AG08396 (cell line): ENCODE data around the gene HOXA6.

Experiments used
- DNase-seq: peaks from one replicate; pipeline ENCODE4 v3.0.0; 2012; ENCODE audit warnings: low spot score, mixed read lengths

Gene HOXA6

DNA sequence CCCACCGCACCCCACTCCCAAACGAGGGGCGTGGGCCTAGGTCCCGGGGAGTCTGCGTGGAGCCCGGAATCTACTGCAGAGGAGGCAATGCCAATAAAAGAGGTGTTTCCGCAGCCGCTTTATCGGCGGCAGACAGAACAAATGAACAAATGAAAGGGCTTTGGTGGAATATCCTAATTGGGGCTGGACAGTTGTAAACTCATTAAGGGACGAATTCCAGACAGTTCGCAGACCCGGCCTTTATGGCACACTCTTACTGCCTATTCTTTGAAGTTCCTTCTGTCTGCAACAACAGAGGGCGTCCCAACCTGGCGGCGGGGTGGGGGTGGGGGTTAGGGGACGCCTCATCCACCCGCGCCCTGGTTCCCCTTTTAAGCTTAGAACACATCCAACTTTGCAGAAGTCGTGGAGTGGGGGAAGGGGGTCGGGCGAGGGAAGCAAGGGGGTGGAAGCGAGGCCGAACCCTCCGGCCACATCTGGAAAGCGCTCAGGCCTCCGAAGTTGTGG, 13.7 kb upstream of the HOXA6 start:
- DNase-seq = no peak

DNA sequence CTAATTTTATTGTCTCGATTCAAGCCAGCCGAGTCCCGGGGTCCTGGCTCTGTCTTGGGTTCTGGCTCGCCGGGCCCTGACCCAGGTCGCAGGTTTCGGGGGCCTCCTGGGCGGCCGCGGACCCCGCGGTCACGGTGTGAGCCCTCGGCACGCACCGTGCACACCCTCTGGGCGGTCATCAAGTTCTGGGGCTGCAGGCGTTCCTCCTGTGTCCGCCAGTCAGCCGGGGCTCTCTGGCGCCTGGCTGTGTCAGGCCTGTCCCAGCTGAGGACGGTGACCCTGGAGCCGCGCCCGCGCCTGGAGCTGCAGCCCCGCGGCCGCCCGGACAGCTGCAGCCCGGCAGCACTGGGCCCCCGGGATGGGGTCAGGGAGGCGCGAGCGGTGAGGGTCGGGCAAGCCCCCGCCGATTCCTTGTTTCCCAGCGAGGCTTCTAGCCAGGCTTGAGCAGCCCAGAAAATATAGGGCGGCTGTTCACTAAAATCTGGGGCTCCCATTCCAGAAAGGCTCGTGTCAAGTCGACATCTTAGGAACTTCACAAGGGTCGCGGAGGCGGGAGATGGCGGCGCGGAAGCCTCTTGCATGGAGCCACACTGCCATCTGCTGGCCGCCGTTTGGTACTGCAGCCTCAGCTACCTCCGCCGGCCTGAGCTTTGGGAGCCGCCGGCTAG, 13.1 kb upstream of the HOXA6 start:
- peak; percentile 92 for DNase-seq

DNA sequence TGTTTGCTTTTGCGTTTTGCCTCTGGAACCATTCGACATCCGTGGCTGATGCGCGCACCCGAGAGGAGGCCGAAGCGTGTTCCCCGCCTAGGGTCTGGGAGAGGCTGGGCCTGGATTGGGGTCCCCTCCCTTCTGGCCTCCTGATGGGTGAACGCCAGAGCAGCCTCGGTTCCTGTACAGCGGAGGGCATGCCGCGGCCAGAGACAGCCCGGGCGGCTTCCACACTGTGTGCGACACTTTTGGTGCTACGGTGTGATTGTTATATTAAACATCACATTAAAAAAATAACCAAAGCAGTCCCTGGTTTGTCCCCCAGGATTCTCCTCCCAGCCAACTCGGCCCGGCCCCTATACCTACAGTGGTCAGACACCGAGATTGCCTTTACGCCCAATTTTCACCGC, 12.6 kb upstream of the HOXA6 start:
- no peak for DNase-seq

DNA sequence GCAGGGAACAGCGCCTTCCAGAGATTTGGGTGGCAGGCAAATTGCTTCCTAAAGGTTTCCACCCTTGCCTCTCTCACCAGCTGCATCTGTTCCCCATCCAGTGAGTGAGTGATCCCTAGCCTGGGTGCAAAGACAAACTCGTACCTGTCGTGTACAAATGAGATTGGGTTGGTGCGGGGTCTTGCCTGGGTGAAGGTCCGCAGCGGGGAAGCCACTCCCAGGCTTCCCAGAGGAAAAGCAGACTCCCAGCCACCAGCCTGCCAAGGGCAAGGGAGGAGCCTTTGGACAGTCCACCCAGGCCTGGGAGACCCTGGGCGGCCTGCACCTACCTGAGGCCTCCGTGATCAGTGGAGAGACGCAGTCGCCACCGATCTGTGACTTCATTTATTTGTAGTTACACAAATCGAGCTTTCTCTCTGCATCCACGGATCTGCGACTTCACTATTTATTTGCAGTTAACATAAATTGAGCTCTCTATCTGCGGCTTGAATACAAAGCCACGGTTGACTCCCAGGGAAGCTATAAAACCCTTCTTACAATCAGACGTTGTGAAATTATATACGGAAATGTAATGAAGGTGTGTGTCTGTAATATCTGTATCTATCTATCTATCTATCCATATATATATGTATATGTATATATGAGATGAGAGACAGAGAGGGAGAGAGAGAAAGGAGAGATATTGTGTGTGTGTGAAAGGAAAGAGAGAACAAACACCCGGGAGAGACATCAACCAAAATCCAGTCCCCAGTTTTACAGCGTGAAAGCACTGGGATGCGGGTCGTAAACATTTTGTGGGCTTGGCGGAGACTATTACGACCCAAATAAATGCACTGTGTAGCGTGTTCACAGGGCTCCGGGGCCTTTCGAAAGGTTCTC, 11.9 kb upstream of the HOXA6 start:
- no peak for DNase-seq

DNA sequence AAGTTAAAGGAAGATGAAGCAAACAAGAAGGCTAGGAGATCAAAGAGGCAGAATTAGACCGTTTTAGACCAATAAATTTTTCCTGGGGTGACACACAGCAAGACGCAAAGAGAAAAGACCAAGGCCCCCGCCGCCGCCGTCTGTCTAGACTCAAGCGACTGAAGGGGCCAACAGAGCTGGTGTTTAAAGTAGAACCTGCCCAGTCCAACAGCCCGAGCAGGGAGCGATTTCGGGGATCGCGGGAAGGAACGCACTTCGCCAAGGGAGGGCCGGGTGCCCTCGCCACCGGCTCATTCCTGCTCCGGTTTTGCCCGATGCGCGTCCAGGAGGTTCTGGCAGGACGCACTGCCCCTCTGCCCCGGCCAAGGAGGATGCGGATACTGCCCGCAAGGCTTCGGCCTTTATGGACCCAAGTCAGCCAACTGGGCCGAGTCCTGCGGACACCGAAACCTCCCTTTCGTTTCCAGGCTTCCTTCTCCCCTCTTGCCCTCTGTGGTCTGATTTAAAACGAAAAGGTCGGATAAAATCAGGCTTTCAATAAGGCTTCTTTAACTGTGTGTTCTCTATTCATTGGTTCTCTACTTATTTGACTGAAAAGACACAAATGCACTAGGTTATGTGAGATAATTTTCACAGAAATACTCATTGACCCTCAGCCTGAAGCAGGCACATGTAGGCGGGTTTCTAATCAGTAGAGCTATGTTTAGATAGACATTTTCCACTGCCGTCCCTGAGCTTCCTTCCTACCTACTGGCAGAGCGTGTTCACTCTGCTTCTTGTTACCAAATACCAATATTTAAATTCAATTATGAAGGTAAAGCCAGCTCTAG, 11.1 kb upstream of the HOXA6 start:
- DNase-seq = no peak

DNA sequence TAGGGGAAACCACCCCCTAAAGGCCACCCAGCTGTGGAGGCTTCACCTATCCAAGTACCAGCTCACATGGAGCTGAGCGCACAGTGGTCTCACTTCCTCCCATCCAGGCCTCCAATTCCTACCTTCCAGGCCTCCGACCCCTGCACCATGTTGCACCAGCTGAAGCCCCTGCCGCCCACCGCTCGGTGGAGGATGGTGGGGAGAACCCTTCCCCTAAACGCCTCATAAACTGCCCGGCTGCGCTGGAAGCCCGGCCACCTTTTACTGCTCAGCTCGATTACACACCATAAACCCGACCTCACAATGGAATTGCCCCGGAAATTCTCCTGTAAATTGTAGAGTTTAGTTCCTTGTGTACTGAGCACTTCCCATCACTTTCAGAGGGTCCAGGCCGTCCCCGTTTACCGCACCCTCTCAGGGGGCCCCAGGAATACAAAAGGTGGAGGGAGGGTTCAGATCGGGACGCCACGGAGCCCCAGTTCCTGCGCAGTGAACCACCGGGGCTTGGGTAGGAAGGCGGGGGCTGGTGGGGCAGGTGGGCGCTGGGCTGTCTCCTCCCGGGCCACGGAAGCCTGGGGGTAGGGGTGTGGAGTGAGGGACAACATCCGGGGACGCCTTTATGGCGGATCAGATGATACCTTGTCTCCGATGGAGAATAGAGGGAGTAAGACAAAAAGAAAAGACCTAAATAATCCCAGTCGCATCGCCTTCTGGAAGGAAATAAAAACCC, 10.3 kb upstream of the HOXA6 start:
- DNase-seq = no peak

DNA sequence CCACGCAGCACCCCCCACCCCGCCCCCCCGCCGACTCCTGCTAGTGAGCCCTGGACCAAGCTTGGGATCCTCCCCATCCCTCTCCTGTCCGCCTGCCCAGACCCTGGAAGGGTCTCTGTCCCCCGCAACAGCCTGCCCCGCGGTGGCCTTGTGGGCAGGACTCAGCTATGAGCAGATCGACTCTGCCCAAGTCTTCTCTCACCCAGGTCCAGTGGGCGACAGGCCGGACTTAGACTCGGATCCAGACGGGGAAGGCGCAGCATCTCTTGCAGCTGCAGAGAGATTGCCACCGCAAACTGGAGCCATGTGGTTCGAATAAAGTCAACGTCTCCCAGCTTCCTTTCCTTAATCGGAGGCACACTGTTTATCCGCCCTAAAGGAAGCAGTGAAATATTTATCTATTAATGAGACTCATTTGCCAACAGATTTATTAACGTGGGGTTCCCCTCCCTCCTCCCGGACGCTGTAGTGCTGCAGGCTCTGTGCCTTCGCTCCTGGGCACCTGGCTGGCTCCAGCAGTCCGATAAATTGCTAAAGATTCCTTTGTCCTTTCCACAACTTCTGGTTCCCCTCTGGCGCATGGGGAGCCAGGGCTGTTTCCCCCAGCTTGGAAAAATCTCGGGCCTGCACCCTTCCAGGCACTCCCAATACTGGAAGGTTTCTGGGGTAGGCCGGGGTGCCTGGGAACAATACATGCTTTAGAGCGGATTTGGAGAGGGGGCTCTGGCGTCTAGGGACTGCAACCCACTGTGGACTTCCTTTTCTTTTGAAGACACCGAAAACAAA, 9.5 kb upstream of the HOXA6 start:
- DNase-seq = no peak

DNA sequence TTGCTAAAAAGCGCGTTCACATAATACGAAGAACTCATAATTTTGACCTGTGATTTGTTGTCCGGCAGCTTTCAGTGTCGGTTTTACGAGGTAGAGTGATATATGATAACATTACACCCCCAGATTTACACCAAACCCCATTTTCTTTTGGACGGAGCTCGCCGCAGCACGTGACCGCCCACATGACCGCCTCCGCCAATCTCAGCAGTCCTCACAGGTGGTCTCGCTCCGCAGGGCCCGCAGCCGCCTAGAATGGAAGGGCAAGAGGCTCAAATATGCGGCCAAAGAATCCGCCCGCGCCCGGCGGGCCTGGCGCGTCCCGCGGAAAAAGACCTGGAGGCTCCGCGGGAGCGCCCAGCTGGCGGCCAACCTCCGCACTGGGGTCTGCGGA, 8.9 kb upstream of the HOXA6 start, which contains the start of gene HOXA7:
Gene HOXA7, minus strand, starts transcription at position 168 of the 391 bp plus-strand sequence. Its CDS starts 130 bp downstream, at position 38.
- DNase-seq = peak; percentile 90

DNA sequence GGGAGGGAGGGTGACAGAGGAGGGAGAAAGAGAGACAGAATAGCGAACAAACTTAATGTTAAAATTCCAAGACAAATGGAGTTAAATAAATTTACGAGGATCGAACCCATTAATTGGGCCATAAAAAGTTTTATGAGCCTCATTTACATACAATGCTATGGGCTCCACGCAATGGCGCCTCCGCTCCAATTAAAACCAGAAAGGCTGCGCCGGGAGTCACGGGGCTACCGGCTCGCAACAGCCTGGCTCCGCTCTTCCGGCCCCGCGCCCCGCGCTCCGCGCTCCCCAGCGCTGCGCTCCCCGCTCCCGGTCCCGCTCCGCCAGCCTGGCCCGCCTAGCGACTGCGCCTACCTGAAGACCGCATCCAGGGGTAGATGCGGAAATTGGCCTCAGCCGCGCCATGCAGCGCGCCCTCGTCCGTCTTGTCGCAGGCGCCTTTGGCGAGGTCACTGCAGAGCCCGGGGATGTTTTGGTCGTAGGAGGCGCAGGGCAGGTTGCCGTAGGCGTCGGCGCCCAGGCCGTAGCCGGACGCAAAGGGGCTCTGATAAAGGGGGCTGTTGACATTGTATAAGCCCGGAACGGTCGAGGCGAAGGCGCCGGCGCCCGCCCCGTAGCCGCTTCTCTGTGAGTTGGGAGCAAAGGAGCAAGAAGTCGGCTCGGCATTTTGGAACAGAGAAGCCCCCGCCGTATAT, 8.4 kb upstream of the HOXA6 start:
- DNase-seq = peak; percentile 63

DNA sequence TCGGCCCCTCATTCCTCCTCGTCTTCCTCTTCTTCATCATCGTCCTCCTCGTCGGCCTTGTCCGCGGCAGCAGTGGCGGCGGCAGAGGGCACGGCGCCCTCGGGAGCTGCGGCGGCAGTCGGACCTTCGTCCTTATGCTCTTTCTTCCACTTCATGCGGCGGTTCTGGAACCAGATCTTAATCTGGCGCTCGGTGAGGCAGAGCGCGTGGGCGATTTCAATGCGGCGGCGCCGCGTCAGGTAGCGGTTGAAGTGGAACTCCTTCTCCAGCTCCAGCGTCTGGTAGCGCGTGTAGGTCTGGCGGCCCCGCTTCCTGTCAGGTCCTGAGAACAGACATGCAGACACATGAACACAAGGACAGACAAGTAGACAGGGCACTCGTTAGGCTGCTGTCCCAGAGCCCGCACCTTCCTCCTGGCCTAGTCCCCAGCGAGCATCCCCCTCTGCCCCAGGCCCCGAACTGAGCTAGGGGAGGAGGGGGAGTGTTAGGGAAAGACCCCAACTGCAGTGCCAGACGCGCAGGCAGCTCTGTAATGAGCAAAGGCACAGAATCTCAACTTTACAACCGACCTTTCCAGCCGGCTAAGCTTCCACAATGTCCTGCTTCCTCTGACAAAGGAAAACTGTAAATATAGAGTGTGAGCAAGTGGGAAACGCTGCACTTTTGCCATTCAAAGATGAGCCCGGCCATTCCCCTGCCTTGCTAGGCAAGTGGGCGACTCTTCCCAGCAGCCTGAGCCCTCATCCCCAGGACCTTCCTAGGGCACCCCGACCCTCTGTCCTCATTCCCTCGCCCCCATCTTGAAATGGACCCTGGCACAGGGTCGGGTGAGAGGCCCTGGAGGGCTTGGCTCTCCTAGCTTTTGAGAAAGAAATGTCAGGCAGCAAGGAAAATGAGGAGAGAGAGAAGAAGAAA, 7.6 kb upstream of the HOXA6 start:
- DNase-seq = no peak

DNA sequence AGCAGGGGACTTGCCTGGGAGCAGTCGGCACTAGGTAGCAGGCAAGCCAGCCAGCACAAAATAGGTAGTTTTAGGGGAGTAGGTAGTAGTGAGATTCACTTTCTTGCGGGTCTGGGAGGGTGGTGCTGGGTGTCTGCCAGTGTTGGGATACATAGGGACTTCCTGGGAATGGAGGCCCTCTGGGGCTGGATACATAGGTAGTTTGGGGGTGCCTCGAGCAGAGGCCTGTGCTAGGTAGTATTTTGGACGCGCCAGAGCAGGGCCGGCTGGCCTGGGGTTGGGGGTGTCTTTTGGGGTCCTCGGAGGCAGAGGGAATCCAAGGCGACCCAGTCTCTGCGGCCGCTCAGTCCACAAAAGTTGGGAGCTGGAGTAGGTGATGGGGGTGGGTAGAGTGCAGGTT, 6.8 kb upstream of the HOXA6 start:
- DNase-seq = no peak

DNA sequence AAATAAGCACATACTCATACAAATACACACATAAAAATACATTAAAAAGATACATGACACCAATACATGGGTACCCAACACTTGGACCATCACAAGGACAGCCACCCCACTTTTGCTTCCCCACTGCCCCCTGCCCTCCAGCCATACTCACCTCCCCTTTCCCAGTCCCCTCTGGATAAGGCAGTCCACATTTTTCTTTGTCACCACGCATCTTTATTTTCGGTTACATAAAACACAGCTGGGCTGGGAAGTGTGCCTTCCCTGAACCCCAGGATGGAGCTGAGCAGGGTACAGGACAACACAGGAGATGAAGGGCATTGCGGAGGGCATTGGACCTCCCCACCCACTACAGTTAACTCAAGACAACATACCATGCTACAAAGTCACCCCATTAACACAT, 6.0 kb upstream of the HOXA6 start:
- no peak for DNase-seq

DNA sequence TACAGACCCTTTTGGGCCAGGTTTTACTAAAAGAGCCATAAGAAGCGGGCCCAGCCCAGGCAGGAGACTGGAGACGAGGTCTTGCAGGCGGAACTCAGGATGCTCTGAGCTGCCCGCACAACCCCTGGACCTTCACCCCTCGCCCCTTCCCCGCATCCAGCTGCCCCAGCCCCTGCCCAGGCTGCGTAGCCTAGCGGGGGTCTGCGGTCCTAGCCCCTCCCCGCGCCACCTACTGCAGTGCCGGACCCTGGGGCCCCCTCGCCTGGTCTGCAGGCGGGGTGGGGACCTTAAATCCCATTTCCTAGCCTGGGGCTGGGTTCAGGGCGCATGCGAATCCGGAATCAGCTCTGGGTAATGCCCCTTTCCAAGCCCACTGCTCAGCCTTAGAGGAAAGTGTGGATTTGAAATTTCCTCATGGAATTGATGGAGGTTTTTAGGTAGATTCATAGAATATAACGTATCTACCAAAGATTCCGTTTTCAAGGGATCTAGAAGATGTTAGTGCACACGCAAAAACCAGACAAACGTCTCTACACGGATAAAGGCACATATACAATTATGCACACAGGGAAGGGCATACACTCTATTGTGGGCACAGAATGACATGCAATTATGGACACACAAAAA, 5.4 kb upstream of the HOXA6 start:
- DNase-seq = no peak

DNA sequence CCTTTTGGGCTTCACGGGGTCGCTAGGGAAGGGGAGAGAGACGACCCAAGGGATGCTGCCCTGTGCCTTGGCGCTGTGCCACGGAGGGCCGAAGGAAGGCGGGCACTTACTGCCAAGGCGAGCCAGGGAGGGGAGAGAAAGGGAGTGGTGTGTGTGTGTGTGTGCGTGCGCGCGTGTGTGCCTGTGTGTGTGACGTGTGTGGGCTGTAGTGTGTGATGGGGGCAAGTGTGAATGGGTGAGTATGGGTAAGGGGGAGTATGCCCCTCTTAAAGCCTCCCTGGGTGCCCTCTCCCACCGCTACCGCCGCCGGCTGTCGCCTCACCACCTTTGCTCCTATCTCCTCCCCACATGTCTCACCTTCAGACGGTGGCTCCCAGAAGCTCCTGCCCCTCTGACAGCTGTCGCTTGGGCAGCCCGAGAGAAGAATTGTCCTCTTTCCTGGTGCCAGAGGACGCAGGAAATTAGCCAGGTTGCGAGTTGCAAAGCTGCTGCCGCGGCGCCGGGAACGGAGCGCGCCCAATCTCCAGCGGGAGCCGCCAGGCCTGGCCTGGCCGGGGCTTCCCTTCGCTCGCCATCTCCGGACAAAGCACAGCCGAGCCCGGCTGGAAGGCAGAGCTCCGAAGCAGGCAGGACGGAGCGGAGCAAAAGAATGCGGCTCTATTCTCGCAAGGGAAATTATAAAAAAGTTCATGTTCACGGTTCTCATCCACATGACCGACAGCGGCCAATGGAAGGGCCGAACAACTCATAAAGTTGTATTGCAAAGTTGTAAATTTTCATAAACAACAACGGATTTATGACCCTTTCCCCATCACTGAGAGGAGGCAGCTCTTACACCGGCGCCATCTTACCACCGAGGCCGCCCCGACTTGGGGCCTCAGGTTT, 4.6 kb upstream of the HOXA6 start, which contains the start of gene HOXA3:
Gene HOXA3, minus strand, starts transcription at position 653 of the 885 bp plus-strand sequence. CDS start 41,943 bp downstream, outside the sequence.
- DNase-seq = peak; percentile 69

DNA sequence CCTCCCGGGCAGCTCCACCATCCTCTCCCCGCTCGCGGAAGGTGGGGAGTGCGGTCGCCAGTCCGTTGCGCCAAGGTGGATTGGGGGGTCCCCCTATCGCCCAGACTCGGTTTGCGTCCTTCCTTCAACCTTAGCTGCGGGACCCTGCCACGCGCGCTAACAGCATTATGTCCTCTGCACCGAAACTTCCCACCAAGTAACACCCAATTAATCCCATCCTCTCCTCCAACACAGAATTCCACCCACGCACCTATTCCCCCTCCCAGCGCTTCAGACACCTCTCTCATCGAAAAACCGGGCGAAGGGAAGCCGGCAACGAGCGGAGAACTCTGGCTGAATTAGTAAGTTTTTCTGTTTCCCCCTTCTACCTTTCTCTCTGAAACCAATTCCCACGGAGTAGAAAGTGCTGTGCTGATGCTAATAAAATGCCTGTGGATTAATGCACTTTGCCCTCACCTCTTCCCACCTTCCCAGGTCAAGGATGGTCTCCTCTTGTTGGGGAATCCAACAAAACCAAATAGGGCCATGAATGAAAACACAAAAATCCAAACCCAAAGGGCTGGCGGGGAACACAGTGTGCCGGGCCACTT, 3.9 kb upstream of the HOXA6 start:
- no peak for DNase-seq

DNA sequence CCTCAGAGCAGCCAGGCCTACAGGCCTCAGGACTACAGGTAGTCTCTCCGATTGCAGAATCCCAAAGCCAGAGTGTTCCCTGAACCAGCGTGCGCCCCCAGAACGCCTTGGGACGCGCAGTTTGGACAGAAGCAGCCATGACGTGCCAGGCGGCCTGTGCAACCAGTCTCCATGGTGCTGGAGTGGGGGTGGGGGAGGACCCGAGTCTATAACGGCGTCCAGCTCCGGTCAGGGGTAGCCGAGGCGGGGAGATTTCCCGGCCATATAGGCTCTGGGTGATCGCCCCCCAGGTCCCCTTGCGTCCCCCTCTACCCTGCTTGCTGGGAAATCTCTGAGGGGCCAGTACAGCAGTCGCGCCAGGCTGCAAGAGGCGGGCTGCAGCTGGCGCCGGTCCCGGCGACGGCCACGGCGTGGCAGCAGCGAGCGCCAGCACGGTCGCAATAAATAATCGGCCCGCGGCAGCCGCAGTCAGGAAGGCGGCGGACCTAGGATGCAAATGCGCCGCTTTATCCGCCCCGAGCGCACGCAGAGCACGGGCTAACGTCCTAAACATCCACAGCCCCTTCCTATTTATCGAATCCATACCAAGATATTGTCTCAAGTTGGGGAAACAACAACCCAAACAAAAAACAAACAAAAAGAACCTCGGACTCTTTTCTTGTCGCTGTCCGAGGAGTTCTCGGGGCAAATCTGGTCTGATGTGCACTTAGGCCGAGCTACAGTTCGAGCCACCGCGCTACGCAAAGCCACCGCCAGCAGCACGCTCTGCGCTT, 3.2 kb upstream of the HOXA6 start:
- DNase-seq = peak; percentile 92
